Thoracic aorta (tissue), 2 donors: ENCODE data around the gene DLGAP1. TPM values are rescaled to one million over a fixed set of nuclear protein-coding genes. Genes with fewer than 3 reads are reported as not detected.

Source experiments
- ATAC-seq: fragments of 150-250 bp; one replicate; pipeline ENCODE4 v1.8.0; 2017; ENCODE audit warnings: low read depth; ENCODE audit not compliant: insufficient number of reproducible peaks, low FRiP score
- DNase-seq: peaks from one replicate; pipeline ENCODE4 v3.0.0-alpha.2; 2020; ENCODE audit warnings: low spot score
- H3K27ac ChIP-seq, 2 donors: fragments of 200-600 bp; sonication (generic); 1 replicate in 1 of 2; 2 replicates in 1 of 2; pipeline ENCODE4 v1.5.1; 2016; ENCODE audit warnings: mild to moderate bottlenecking in 2 of 2, moderate library complexity in 2 of 2
- H3K27me3 ChIP-seq: fragments of 200-600 bp; sonication (generic); replicated peaks from 2 replicates; pipeline ENCODE4 v1.6.0; 2016; ENCODE audit warnings: mild to moderate bottlenecking; ENCODE audit not compliant: insufficient read depth
- H3K36me3 ChIP-seq: fragments of 200-600 bp; sonication (generic); one replicate; pipeline ENCODE4 v1.5.1; 2016
- H3K4me1 ChIP-seq, 2 donors: fragments of 200-600 bp; sonication (generic); 1 replicate in 1 of 2; 2 replicates in 1 of 2; pipeline versions ENCODE4 v1.5.1 to v1.6.0; 2016; ENCODE audit warnings: low read depth in 2 of 2, mild to moderate bottlenecking in 1 of 2; ENCODE audit not compliant: control insufficient read depth in 1 of 2
- H3K4me3 ChIP-seq: fragments of 200-600 bp; sonication (generic); 2 replicates; pipeline ENCODE4 v1.5.1; 2016; ENCODE audit warnings: mild to moderate bottlenecking
- H3K9me3 ChIP-seq: fragments of 200-600 bp; sonication (generic); 2 replicates; pipeline ENCODE4 v1.5.1; 2016
- total RNA-seq, 2 donors: library from RNA; depleted of rRNA; stranded (reverse); fragments of >200 nt; gene quantifications; one replicate each; pipeline versions ENCODE4 v1.1.0 to v1.2.3, GENCODE V29; 2016
- TF ChIP-seq, protein P1 (sequence below): fragments of 200-600 bp; sonication (generic); IDR thresholded peaks from one replicate; pipeline ENCODE4 v1.5.1; 2019; ENCODE audit warnings: antibody characterized with exemption

Gene DLGAP1
- total RNA-seq, 2 donors from 2014 or later = 7.3 to 19.0 TPM

GRCh38 chr18:3985664-3986063 lies 469.4 kb downstream of the DLGAP1 start:
- Histone ChIP-seq H3K36me3 (no peaks in the 10 kb centered on the region), H3K4me3 (no peak overlapping the region), H3K4me1 (peaks cover 4 to 7% of the 10 kb centered on the region in 2 donors), H3K9me3 (no peaks in the 10 kb centered on the region), H3K27ac (no peak overlapping the region), H3K27me3 (no peaks in the 10 kb centered on the region)
- ATAC-seq (no peak), DNase-seq (no peak)
- TF ChIP-seq, protein P1, sequence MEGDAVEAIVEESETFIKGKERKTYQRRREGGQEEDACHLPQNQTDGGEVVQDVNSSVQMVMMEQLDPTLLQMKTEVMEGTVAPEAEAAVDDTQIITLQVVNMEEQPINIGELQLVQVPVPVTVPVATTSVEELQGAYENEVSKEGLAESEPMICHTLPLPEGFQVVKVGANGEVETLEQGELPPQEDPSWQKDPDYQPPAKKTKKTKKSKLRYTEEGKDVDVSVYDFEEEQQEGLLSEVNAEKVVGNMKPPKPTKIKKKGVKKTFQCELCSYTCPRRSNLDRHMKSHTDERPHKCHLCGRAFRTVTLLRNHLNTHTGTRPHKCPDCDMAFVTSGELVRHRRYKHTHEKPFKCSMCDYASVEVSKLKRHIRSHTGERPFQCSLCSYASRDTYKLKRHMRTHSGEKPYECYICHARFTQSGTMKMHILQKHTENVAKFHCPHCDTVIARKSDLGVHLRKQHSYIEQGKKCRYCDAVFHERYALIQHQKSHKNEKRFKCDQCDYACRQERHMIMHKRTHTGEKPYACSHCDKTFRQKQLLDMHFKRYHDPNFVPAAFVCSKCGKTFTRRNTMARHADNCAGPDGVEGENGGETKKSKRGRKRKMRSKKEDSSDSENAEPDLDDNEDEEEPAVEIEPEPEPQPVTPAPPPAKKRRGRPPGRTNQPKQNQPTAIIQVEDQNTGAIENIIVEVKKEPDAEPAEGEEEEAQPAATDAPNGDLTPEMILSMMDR = no peak

GRCh38 chr18:3985020-3985419 lies 470.1 kb downstream of the DLGAP1 start:
- Histone ChIP-seq H3K27me3 (no peaks in the 10 kb centered on the region), H3K4me1 (peaks cover 4 to 7% of the 10 kb centered on the region in 2 donors), H3K9me3 (no peaks in the 10 kb centered on the region), H3K27ac (no peak overlapping the region), H3K36me3 (no peaks in the 10 kb centered on the region), H3K4me3 (no peak overlapping the region)
- ATAC-seq = no peak
- TF ChIP-seq, protein P1 = no peak
- no peak for DNase-seq

DNA sequence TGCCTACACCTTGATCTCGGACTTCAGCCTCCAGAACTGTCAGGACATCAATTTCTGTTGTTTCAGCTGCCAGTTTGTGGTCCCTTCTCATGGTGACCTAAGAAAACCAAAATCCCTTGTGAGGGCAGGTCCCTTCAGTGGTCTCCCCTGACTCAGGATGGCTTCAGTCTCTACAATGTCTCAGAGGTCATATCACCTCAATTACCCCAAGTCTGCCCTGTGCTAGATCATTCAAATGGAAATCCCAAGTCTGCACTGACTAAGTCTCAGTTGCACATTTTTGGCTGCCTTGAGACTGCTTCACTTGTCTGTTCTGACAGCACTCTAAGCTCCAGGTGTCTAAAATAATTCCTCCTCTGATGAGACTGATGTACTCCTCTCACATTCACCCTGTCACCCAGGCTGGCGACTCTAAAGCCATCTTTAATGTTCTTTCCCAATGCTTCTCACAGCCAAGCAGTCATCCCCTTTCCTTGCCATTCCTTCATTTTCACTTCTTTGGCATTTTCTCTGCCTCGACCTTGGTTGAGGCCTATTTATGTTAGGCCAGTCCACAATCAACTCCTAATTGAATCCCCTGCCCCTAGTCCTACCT lies 470.8 kb downstream of the DLGAP1 start:
- DNase-seq = no peak
- Histone ChIP-seq H3K27me3 (no peaks in the 10 kb centered on the region), H3K27ac (no peak overlapping the region), H3K4me1 (peaks cover 4 to 7% of the 10 kb centered on the region in 2 donors), H3K36me3 (no peaks in the 10 kb centered on the region), H3K4me3 (no peak overlapping the region), H3K9me3 (no peaks in the 10 kb centered on the region)
- TF ChIP-seq, protein P1 = no peak
- ATAC-seq = no peak

DNA sequence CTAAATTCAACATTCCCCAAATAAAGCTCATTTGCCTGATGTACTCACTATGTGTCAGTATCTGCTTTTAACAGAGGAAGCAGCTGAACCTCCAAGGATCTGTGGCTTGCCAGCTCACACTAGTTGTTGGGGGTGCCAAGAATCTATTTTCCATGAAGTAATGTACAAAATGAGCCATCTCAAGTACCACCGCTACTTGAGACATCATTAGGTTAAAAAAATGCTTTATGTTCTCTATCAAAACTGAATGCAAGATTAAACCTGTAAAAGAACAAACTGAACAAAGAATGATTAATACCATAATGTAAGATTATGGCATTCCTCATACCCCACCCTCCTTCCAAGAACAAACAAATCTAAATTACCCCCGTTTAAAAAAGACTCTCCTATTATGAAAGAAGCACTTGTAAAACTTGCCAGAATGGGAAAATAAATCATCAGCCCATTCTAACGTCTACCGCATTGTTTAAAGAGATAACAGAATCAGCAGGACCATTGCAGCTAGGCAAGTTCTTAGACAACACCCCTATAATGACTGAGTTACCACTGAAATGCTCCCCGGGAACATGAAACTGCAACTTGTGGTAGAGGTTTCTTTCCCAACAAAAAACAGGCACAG lies 471.6 kb downstream of the DLGAP1 start:
- H3K4me1 ChIP-seq = peaks cover 4 to 7% of the 10 kb centered on the region in 2 donors
- H3K27me3 ChIP-seq = no peaks in the 10 kb centered on the region
- DNase-seq (no peak), ATAC-seq (no peak)
- peaks cover 2% of the 10 kb centered on the region for H3K9me3 ChIP-seq
- no peak overlapping the region for H3K4me3 ChIP-seq
- H3K27ac ChIP-seq = no peak overlapping the region
- no peaks in the 10 kb centered on the region for H3K36me3 ChIP-seq
- TF ChIP-seq, protein P1 = no peak

GRCh38 chr18:3982541-3982940 lies 472.6 kb downstream of the DLGAP1 start:
- Histone ChIP-seq H3K36me3 (no peaks in the 10 kb centered on the region), H3K4me3 (no peak overlapping the region), H3K27ac (no peak overlapping the region), H3K27me3 (no peaks in the 10 kb centered on the region), H3K9me3 (peaks cover 3% of the 10 kb centered on the region), H3K4me1 (peaks cover 4 to 7% of the 10 kb centered on the region in 2 donors)
- TF ChIP-seq, protein P1 = no peak
- DNase-seq (no peak), ATAC-seq (no peak)
